Ascending aorta (tissue), 2 donors: Measurements from ENCODE around the gene CCDC83. TPM values are rescaled to one million over a fixed set of nuclear protein-coding genes. Genes with fewer than 3 reads are reported as not detected.
A peak's percentile ranks its signal among the peaks of the same experiment; 100 is the strongest.
"Not testable (repeated sequence)": the region's sequence is repeated elsewhere in the genome, so short reads cannot be mapped to it uniquely, and the experiment has no call there.

Source experiments
- DNase-seq, 2 donors: peaks; one replicate each; pipeline ENCODE4 v3.0.0-alpha.2; 2019; ENCODE audit warnings: low spot score in 2 of 2
- H3K27ac ChIP-seq, 2 donors: fragments of 200-600 bp; sonication (generic); one replicate each; pipeline ENCODE4 v1.5.1; 2016 to 2017; ENCODE audit warnings: mild to moderate bottlenecking in 1 of 2
- H3K27me3 ChIP-seq: fragments of 200-600 bp; sonication (generic); one replicate; pipeline ENCODE4 v1.5.1; 2017
- H3K36me3 ChIP-seq, 2 donors: fragments of 200-600 bp; sonication (generic); one replicate each; pipeline ENCODE4 v1.5.1; 2016
- H3K4me1 ChIP-seq, 2 donors: fragments of 200-600 bp; sonication (generic); one replicate each; pipeline ENCODE4 v1.5.1; 2016 to 2017; ENCODE audit warnings: mild to moderate bottlenecking in 1 of 2
- H3K4me3 ChIP-seq, 2 donors: fragments of 200-600 bp; sonication (generic); one replicate each; pipeline ENCODE4 v1.5.1; 2016 to 2017; ENCODE audit warnings: mild to moderate bottlenecking in 1 of 2
- H3K9me3 ChIP-seq, 2 donors: fragments of 200-600 bp; sonication (generic); one replicate each; pipeline ENCODE4 v1.5.1; 2016
- intact Hi-C: fragments of 100-400 bp; cut with DNase I; formaldehyde crosslinking; loops from one replicate; pipeline ENCODE4 v1.15.1; 2023
- total RNA-seq: library from RNA; depleted of rRNA; stranded (reverse); fragments of >200 nt; gene quantifications from one replicate; pipeline ENCODE4 v1.1.0, GENCODE V29; 2016
- TF ChIP-seq, protein P1 (sequence below), 3 experiments: fragments of 200-600 bp in 2 of 3; fragments of 450-650 bp in 1 of 3; sonication (generic) in 2 of 3; IDR thresholded peaks; one replicate each; pipeline ENCODE4 v1.5.1; 2016 to 2019; ENCODE audit warnings: antibody characterized with exemption in 3 of 3, mild to moderate bottlenecking in 1 of 3, moderate library complexity in 1 of 3

Gene CCDC83
- total RNA-seq, 1 donor from 2014 or later = not detected

GRCh38 chr11:85854557-85855340, 434 bp upstream of the CCDC83 start:
- TF ChIP-seq, protein P1, sequence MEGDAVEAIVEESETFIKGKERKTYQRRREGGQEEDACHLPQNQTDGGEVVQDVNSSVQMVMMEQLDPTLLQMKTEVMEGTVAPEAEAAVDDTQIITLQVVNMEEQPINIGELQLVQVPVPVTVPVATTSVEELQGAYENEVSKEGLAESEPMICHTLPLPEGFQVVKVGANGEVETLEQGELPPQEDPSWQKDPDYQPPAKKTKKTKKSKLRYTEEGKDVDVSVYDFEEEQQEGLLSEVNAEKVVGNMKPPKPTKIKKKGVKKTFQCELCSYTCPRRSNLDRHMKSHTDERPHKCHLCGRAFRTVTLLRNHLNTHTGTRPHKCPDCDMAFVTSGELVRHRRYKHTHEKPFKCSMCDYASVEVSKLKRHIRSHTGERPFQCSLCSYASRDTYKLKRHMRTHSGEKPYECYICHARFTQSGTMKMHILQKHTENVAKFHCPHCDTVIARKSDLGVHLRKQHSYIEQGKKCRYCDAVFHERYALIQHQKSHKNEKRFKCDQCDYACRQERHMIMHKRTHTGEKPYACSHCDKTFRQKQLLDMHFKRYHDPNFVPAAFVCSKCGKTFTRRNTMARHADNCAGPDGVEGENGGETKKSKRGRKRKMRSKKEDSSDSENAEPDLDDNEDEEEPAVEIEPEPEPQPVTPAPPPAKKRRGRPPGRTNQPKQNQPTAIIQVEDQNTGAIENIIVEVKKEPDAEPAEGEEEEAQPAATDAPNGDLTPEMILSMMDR (IDR thresholded peaks at IDR 0.05) = peak; percentile 94 to 99 (median 99)
- Histone ChIP-seq H3K36me3 (no peaks in the 10 kb centered on the region), H3K27ac (peak overlapping the region; percentile 79 to 83), H3K4me3 (peak overlapping the region; percentile 73 to 77), H3K4me1 (peaks cover 0 to 7% of the 10 kb centered on the region in 2 donors), H3K27me3 (no peaks in the 10 kb centered on the region), H3K9me3 (no peaks in the 10 kb centered on the region)
- DNase-seq = peak; percentile 65 to 95
- intact Hi-C loops = loop anchor here (1.0 to 10.0 kb wide), 5 partner anchors 120 to 436 kb away; partner anchors contain the start of gene CREBZF

GRCh38 chr11:85857098-85857497, 1.9 kb downstream of the CCDC83 start:
- intact Hi-C loops = loop anchor here (10.0 kb wide), 3 partner anchors 118 to 192 kb away; partner anchors contain the start of gene CREBZF

GRCh38 chr11:85859541-85859940, 4.4 kb downstream of the CCDC83 start:
- H3K9me3 ChIP-seq, H3K36me3 ChIP-seq, H3K4me1 ChIP-seq, H3K4me3 ChIP-seq, H3K27ac ChIP-seq, H3K27me3 ChIP-seq, DNase-seq: not testable (repeated sequence)
- intact Hi-C loops = loop anchor here (10.0 kb wide), 3 partner anchors 115 to 195 kb away; partner anchors contain the start of gene CREBZF

More at GRCh38 chr11:85857098-85857497, 1.9 kb downstream of the CCDC83 start:
- DNase-seq = no peak
- Histone ChIP-seq H3K4me3 (no peak overlapping the region), H3K27ac (no peak overlapping the region), H3K9me3 (no peaks in the 10 kb centered on the region), H3K27me3 (no peaks in the 10 kb centered on the region), H3K4me1 (peaks cover 0 to 7% of the 10 kb centered on the region in 2 donors), H3K36me3 (no peaks in the 10 kb centered on the region)
- TF ChIP-seq, protein P1 (IDR thresholded peaks at IDR 0.05) = no peak

GRCh38 chr11:85863855-85864254, 8.7 kb downstream of the CCDC83 start:
- H3K9me3 ChIP-seq = no peaks in the 10 kb centered on the region
- intact Hi-C loops = no loop called here
- no peak overlapping the region for H3K27ac ChIP-seq
- H3K4me3 ChIP-seq = no peak overlapping the region
- TF ChIP-seq, protein P1 (IDR thresholded peaks at IDR 0.05) = no peak
- no peaks in the 10 kb centered on the region for H3K27me3 ChIP-seq
- H3K36me3 ChIP-seq = no peaks in the 10 kb centered on the region
- no peaks in the 10 kb centered on the region for H3K4me1 ChIP-seq
- DNase-seq = no peak

DNA sequence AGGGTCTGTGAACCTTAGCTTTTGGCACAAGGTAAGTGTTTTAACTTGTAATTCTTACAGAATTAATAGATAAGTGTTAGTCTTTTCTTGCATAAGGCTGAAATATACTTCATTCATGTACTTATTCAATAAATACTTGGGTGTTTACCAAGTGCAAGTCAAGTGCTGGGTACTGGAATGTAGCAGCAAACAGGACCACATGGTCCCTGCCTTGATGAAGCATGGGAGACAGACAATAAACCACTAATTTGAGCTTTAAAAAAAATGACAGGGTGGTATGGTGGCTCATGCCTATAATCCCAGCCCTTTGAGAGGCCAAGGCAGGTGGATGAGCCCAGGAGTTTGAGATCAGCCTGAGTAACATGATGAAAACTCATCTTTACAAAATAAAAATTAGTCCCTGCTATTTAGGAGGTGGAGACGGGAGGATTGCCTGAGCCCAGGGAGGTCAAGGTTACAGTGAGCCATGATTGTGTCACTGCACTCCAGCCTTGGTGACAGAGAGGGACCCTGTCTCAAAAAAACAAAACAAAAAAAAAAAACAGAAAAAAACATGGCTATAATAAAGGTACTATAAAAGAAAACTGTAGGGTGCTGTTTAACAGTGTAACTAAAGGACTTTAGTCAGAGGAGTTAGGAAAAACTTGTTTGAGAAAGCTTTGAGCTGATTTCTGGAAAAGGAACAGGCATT, 11.1 kb downstream of the CCDC83 start:
- no peaks in the 10 kb centered on the region for H3K36me3 ChIP-seq
- intact Hi-C loops = no loop called here
- H3K4me1 ChIP-seq = no peaks in the 10 kb centered on the region
- H3K27ac ChIP-seq = no peak overlapping the region
- DNase-seq = no peak
- no peak overlapping the region for H3K4me3 ChIP-seq
- TF ChIP-seq, protein P1 (IDR thresholded peaks at IDR 0.05) = no peak
- no peaks in the 10 kb centered on the region for H3K27me3 ChIP-seq
- no peaks in the 10 kb centered on the region for H3K9me3 ChIP-seq

DNA sequence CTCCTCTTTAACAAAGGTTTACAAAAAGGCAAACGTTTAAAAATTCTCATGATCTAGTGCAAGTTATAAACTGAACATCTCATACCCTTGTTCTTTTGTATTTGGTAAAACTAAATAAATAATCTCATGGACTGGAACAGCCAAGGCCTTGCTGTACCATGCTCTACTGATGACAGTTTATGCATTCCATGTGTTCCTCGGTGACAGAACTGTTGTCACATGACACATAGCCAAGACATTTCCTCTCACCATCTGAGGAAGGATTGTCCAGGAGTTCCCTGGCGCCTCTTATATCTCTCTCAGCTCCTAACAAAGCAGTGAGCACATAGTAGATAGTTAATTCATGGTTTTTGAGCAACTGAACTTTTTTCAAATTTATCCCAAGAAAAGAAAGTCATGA, 12.6 kb downstream of the CCDC83 start:
- H3K27ac ChIP-seq = no peak overlapping the region
- H3K4me3 ChIP-seq = no peak overlapping the region
- intact Hi-C loops = no loop called here
- no peaks in the 10 kb centered on the region for H3K36me3 ChIP-seq
- H3K4me1 ChIP-seq = no peaks in the 10 kb centered on the region
- TF ChIP-seq, protein P1 (IDR thresholded peaks at IDR 0.05) = no peak
- DNase-seq = no peak
- H3K9me3 ChIP-seq = no peaks in the 10 kb centered on the region
- H3K27me3 ChIP-seq = no peaks in the 10 kb centered on the region
